ENCODE measurements around the gene ANAPC4.
"Not testable (repeated sequence)": the region's sequence is repeated elsewhere in the genome, so short reads cannot be mapped to it uniquely, and the experiment has no call there.

Gene ANAPC4

GRCh38 chr4:25376754-25377571 lies at the start of gene ANAPC4:
Gene ANAPC4 (plus strand): TSS chr4:25377263. CDS start chr4:25377428, 165 bp downstream.
- DNase-seq (ENCODE audit: low read depth in 1 of 2, low spot score in 1 of 2), result peak; percentile 93 to 98

DNA sequence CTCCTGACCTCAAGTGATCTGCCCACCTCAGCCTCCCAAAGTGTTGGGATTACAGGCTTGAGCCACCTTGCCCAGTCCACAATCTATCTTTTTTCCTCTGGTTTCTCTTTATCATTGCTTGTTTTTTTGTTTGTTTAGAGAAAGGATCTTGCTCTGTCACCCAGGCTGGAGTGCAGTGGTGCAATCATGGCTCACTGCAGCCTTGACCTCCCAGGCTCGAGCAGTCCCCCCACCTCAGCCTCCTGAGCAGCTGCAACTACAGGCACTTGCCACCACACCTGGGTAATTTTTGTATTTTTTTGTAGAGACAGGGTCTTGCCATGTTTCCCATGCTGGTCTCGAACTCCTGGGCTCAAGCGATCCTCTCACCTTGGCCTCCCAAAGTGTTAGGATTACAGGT lies 48.6 kb upstream of the ANAPC4 start:
- not testable (repeated sequence) for DNase-seq (ENCODE audit: low read depth in 1 of 2, low spot score in 1 of 2)

DNA sequence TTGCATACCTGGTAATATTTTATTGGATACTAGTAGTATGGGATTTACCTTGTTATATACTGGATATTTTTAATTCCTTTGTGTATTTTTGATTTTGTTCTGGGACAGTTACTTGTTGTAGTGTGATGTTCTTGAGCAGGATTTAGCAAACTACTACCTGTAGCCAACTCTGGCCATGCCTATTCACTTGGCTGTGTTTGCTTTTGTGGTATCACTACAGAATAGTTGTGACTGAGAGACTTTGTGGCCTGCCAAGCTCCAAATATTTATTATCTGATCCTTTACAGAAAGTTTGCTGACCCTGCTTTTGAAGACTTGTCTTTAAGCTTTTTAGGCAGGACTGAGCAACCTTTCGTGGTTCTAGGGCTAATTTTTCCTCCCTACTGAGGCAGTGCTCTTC lies 46.7 kb upstream of the ANAPC4 start:
- no peak for DNase-seq (ENCODE audit: low read depth in 1 of 2, low spot score in 1 of 2)

DNA sequence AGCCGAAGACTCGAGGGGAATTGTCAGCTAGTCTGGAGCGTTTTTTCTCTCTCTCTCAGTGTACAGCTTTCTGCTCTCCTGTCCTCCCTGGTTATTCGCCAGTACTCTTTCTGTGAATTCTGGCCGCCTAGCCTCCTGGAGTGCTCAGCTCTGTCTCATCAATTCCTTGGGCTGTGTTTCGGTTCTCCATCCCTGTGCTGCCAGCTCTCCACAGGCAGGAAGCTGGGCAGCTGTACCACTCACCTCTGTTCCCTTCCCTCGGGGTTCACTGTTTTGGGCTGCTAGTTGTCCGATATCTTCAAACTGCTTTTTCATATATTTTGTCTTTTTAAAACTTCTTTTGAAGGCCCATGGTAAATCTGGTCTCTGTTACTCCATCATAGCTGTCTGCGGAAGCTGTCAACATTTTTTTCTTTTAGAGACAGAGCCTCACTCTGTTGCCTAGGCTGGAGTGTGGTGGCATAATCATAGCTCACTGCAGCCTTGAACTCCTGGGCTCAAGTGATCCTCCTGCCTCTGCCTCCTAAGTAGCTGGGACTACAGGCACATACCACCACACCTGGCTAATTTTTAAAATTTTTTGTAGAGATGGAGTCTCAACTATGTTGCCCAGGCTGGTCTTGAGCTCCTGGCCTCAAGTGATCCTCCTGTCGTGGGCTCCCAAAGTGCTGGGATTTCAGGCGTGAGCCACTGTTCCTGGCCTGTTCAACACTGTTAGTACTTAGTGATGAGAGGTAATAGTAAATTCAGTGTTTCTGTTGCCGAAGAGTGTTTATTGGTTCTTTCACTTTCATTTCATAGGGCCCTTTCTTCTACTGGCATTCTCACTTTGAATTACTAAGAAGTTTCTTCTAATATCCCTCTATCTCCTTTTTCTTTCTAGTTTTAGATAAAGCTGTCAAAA lies 45.9 kb upstream of the ANAPC4 start:
- DNase-seq (ENCODE audit: low read depth in 1 of 2, low spot score in 1 of 2), result no peak

DNA sequence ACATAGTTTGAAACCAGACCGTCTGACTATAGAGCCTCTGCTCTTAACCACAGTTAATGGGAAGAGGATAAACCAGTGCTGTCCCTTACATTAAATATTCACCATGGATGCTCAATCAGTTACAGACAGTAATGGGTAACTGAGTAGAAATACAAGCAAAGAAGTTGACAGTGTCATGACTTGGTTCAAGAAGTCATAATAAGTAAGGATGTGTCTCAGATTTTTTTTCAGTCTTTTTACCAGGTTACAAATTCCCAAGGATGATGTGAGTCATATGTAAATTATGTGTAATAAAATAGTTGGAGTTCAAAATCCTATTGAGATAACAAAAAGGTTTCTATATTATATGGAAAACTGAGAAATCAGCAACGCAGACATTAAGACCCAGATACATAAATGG lies 33.4 kb upstream of the ANAPC4 start:
- no peak for DNase-seq (ENCODE audit: low read depth in 1 of 2, low spot score in 1 of 2)

GRCh38 chr4:25345744-25346143 lies 31.3 kb upstream of the ANAPC4 start:
- no peak for DNase-seq (ENCODE audit: low read depth in 1 of 2, low spot score in 1 of 2)

GRCh38 chr4:25346913-25347312 lies 30.1 kb upstream of the ANAPC4 start:
- DNase-seq (ENCODE audit: low read depth in 1 of 2, low spot score in 1 of 2), result no peak

- no peak for DNase-seq (ENCODE audit: low read depth in 1 of 2, low spot score in 1 of 2)
Measured at GRCh38 chr4:25347473-25347872, 29.6 kb upstream of the ANAPC4 start.

GRCh38 chr4:25347971-25348370 lies 29.1 kb upstream of the ANAPC4 start:
- DNase-seq (ENCODE audit: low read depth in 1 of 2, low spot score in 1 of 2), result no peak

- no peak for DNase-seq (ENCODE audit: low read depth in 1 of 2, low spot score in 1 of 2)
Measured at GRCh38 chr4:25350561-25350960, 26.5 kb upstream of the ANAPC4 start.

DNA sequence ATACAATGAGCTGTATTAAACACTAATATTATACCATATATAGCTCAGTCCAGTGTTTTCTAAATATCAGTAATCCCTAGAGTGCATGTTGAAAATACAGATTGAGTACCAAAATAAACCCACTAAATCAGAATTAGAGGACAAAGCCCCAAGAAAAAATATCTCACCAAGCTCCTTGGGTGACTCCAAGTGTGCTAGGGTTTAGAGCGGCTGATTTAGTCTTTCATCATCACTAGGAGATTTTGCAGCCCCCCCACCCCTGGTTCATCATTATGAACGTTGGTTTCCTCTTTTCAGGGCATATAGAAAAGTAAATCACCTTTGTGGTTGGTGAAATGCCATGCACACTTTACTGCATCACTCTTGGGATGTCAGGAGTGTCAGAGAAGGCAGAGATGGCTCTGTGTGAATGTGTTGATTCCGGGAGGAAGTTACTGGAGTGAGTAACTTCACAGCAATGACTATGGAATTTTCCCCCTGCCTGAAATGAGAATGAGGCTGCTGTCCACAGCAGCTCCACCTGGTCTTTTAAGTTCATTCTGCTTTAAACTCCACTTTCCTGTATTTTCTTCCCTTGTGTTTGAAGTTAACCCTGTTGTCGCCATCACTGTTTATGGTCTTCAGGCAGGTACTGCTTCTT lies 25.2 kb upstream of the ANAPC4 start:
- no peak for DNase-seq (ENCODE audit: low read depth in 1 of 2, low spot score in 1 of 2)

GRCh38 chr4:25356068-25356467 lies 21.0 kb upstream of the ANAPC4 start:
- DNase-seq (ENCODE audit: low read depth in 1 of 2, low spot score in 1 of 2), result no peak

DNA sequence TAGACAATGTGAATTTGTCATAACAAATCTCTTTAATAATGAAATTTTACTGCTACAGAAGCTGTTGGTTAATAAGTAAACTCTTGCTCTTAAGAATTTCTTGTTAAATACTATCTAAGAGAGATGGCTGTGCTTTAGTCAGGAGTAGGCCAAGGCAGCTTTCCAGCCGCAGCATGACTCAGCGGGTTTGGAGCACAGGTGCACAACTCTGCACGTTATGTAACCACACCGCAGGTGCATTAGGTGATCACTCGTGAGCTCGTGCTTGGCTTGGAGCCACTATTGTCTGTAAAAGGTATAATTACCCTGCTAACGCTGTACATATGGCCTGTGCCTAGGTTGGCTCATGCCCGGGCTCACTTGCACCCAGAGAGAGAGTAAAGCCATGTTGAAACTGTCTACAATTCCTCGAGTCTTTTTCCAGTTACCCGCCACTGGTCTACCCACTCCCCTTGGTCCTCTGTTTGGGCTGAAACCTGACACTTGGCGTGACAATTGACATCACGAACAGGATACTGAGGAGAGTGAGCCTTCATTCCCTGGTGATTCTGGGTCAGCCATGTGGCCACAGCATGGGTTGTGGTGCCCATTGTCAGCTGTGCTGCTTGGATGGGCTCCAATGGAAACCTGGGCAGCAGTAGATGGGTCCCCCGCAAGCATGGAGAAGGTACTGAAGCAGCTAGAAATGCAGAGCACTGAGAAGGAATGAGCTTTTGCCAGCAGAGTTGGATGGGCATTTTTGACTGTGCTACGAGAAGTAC lies 18.4 kb upstream of the ANAPC4 start:
- DNase-seq (ENCODE audit: low read depth in 1 of 2, low spot score in 1 of 2), result no peak

DNA sequence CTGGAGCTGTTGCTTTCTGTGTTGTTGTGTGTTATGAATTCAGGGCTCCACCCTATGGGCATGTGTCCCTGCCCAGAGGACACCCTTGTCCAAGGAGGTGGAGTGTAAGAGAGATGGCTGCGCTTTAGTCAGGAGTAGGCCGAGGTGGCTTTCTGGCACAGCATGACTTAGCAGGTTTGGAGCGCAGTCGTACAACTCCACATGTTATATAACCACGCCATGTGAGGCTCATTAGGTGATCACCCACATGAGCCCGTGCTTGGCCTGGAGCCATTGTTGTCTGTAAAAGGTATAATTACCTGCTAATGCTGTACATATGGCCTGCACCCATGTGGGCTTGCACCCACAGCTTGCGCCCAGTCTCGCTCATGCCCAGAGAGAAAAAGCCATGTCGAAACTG lies 15.8 kb upstream of the ANAPC4 start:
- no peak for DNase-seq (ENCODE audit: low read depth in 1 of 2, low spot score in 1 of 2)

DNA sequence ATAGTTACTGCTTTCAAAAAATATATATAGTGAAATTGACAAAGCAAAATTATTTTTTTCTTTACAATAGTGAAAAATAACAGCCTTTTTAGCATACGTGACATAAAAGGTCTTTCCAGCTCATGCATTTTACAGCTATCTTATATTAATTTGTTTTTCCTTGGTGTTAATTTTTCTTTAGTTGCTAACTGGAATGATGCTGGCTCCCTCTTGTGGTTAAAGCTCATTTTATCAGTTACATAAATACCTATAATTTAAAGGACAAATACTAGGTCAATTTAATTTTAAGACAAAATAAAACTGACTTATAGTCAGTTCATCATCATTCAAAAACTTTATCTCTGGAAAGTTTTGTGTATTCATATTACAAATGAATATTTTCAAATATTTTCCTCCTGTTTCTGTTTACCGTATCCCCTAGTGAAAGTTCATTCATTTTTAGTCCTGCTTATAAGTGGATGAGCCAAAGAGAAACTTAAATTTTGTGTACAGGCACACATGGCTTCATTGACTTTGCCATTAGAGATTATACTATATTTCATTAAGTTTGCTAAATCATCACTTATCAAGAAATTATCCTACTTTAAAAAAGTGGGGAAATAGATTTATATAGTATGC lies 9.9 kb upstream of the ANAPC4 start:
- DNase-seq (ENCODE audit: low read depth in 1 of 2, low spot score in 1 of 2), result no peak

GRCh38 chr4:25367877-25368276 lies 9.2 kb upstream of the ANAPC4 start:
- no peak for DNase-seq (ENCODE audit: low read depth in 1 of 2, low spot score in 1 of 2)

GRCh38 chr4:25368315-25368714 lies 8.7 kb upstream of the ANAPC4 start:
- no peak for DNase-seq (ENCODE audit: low read depth in 1 of 2, low spot score in 1 of 2)

DNA sequence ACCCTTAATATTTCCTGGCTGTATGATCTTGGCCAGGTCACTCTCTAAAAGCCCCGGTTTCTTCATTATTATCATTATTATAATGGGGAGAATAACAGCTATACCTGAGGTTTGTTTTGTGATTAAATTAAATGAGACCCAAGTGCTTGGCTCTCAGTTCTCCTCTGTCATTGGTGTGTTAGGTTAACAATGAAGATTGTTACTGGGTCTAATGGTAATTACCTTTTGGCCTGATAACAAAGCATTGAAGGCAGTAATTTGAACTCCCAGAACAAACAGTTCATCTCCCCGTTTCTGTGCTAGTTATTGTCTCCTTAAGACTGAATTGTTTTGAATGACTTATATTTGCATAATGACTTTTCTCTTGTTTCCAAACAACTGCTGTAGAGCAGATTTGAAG lies 6.8 kb upstream of the ANAPC4 start:
- no peak for DNase-seq (ENCODE audit: low read depth in 1 of 2, low spot score in 1 of 2)

- DNase-seq (ENCODE audit: low read depth in 1 of 2, low spot score in 1 of 2), result not testable (repeated sequence)
Measured at GRCh38 chr4:25372549-25372948, 4.5 kb upstream of the ANAPC4 start.
